Lung (tissue), 12 donors: ENCODE data around the gene C6orf118. TPM values are rescaled to one million over a fixed set of nuclear protein-coding genes. Genes with fewer than 3 reads are reported as not detected.
A peak's percentile ranks its signal among the peaks of the same experiment; 100 is the strongest.

ENCODE experiments used
- ATAC-seq: fragments of 200-7000 bp; cut with Tn5 transposase; one replicate; pipeline ENCODE4 v1.9.1; 2020; ENCODE audit warnings: moderate number of reproducible peaks; ENCODE audit not compliant: insufficient read depth, low FRiP score
- DNase-seq, 3 donors: peaks; one replicate each; pipeline ENCODE4 v3.0.0-alpha.2; 2013 to 2017
- H3K27ac ChIP-seq, 2 donors: one replicate each; pipeline ENCODE4 v1.5.1; 2013; ENCODE audit warnings: mild to moderate bottlenecking in 2 of 2, moderate library complexity in 2 of 2, control low read depth in 1 of 2, inconsistent platforms in 1 of 2, low read depth in 1 of 2, low read length in 1 of 2
- H3K27me3 ChIP-seq, 3 donors: one replicate each; pipeline ENCODE4 v1.5.1; 2013; ENCODE audit warnings: low read length in 2 of 3; ENCODE audit not compliant: control insufficient read depth in 3 of 3, insufficient read depth in 3 of 3
- H3K36me3 ChIP-seq, 4 donors: one replicate each; pipeline ENCODE4 v1.5.1; 2013; ENCODE audit warnings: low read length in 4 of 4, mild to moderate bottlenecking in 1 of 4, moderate library complexity in 1 of 4; ENCODE audit not compliant: control insufficient read depth in 4 of 4, insufficient read depth in 4 of 4
- H3K4me1 ChIP-seq, 5 donors: one replicate each; pipeline ENCODE4 v1.5.1; 2013; ENCODE audit warnings: low read length in 5 of 5, mild to moderate bottlenecking in 2 of 5, moderate library complexity in 1 of 5; ENCODE audit not compliant: control insufficient read depth in 5 of 5, insufficient read depth in 5 of 5
- H3K4me3 ChIP-seq: one replicate; pipeline ENCODE4 v1.5.1; 2013; ENCODE audit warnings: mild to moderate bottlenecking, control low read depth, moderate library complexity
- H3K9ac ChIP-seq, 2 donors: one replicate each; pipeline ENCODE4 v1.5.1; 2013; ENCODE audit warnings: low read length in 2 of 2, control low read depth in 1 of 2; ENCODE audit not compliant: insufficient read depth in 1 of 2
- H3K9me3 ChIP-seq, 4 donors: one replicate each; pipeline ENCODE4 v1.5.1; 2013; ENCODE audit warnings: low read length in 3 of 4, mild to moderate bottlenecking in 1 of 4, moderate library complexity in 1 of 4; ENCODE audit not compliant: control insufficient read depth in 4 of 4, insufficient read depth in 3 of 4
- WGBS, 2 donors: extraction: QIAGEN DNeasy Blood & Tissue Kit; methylation state at CpG; one replicate each; pipeline ENCODE4 v1.1.7; 2013; 5-methylcytosine and 5-hydroxymethylcytosine counted together
- polyA plus RNA-seq, 2 donors: library from polyadenylated mRNA; stranded (reverse); fragments of 200-250 nt; gene quantifications; one replicate each; pipeline ENCODE4 v1.2.1, GENCODE V29; 2013
- total RNA-seq, 2 donors: library from RNA; depleted of rRNA in 1 of 2; stranded (reverse); fragments of >200 nt in 1 of 2; gene quantifications; one replicate each; pipeline ENCODE4 v1.2.1, GENCODE V29; 2014 to 2021
- TF ChIP-seq, protein P1 (sequence below): IDR thresholded peaks from 2 replicates; pipeline ENCODE4 v1.5.1; 2012; ENCODE audit warnings: mild to moderate bottlenecking; ENCODE audit errors: control extremely low read depth, extremely low read depth
- donor health status: control.
- donor health status: control.
- donor health status: Bipolar disorder and iron deficiency.
- donor health status: healthy.
- donor health status: DM: yes; HTN: yes; CAD: no.

Gene C6orf118
- total and polyA plus RNA-seq, 4 donors, result 5.5 to 17.4 (median 9.6) TPM

DNA sequence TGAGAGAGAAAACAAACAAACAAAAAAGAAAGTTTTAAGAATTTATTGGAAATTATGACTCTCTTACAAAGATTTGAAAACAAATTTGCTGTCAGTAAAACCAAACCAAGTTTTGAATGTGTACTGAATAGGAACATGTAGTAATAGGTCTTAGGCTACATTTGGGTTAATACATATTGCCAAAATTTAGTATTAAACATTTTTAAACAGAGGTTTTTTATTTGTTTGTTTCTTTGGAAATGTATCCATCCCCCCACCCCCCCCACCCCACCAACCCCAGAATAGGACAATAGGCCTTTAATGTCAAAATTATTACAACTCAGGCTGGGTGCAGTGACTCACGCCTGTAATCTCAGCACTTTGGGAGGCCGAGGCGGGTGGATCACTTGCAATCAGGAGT lies 2.5 kb downstream of the C6orf118 start:
- ATAC-seq (no peak), DNase-seq (no peak)
- WGBS, 2 donors, result 85 to 96% methylated on average over 3 of the region's 3 CpGs
- H3K4me1 ChIP-seq, result peaks cover 0 to 6% (median 0%) of the 10 kb centered on the region in 5 donors
- no peaks in the 10 kb centered on the region for H3K27me3 ChIP-seq
- H3K4me3 ChIP-seq, result no peak overlapping the region
- H3K36me3 ChIP-seq, result no peaks in the 10 kb centered on the region
- H3K9ac ChIP-seq, result no peak overlapping the region
- TF ChIP-seq, protein P1, sequence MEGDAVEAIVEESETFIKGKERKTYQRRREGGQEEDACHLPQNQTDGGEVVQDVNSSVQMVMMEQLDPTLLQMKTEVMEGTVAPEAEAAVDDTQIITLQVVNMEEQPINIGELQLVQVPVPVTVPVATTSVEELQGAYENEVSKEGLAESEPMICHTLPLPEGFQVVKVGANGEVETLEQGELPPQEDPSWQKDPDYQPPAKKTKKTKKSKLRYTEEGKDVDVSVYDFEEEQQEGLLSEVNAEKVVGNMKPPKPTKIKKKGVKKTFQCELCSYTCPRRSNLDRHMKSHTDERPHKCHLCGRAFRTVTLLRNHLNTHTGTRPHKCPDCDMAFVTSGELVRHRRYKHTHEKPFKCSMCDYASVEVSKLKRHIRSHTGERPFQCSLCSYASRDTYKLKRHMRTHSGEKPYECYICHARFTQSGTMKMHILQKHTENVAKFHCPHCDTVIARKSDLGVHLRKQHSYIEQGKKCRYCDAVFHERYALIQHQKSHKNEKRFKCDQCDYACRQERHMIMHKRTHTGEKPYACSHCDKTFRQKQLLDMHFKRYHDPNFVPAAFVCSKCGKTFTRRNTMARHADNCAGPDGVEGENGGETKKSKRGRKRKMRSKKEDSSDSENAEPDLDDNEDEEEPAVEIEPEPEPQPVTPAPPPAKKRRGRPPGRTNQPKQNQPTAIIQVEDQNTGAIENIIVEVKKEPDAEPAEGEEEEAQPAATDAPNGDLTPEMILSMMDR, result no peak
- H3K27ac ChIP-seq, result no peak overlapping the region
- peaks cover 0 to 6% (median 0%) of the 10 kb centered on the region in 4 donors for H3K9me3 ChIP-seq

DNA sequence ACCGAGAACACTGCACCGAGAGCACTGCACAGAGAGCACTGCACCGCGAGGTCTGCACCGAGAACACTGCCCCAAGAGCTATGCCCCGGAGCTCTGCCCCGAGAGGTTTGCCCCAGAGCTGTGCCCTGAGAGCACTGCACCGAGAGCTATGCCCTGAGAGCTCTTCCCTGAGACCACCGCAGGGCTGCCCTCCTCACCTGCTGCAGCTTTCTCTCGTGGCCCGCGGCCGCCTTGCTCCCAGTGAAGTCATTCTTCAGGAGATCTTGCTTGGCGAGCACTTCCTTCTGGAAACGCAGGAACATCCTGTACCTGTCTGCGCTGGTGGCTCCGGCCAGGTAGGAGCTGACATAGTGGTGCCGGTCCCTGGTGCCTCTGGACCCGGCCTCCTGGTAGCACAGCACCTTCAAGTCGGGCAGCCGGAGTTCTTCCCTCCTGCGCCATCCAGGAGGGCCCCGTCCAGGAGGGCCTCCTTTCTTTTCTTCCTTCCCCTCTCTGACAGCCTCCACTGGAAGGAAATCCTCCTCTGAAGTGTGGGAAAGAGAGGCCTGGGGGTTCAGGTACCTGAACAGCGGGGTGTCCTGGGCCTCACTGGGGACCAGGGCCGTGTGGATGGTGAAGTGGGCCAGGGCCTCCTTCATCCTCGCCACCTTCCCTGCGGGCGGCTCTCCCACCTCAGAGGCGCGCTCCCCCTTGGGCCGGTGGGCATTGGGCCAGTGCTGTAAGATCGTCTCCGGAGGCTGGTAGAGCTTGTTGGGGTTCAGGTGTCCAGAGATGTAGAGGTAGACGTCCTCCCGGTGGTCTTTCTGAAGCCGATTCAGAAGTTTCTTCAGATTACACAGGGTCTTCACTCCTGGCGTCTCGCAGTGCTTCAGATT lies 7.8 kb downstream of the C6orf118 start:
- WGBS, 2 donors, result 94 to 96% methylated on average over 38 of the region's 38 CpGs
- TF ChIP-seq, protein P1, result no peak
- Histone ChIP-seq H3K36me3 (no peaks in the 10 kb centered on the region), H3K27me3 (no peaks in the 10 kb centered on the region), H3K27ac (no peak overlapping the region), H3K9me3 (peaks cover 0 to 15% (median 0%) of the 10 kb centered on the region in 4 donors), H3K4me3 (no peak overlapping the region), H3K4me1 (no peaks in the 10 kb centered on the region), H3K9ac (no peak overlapping the region)
- ATAC-seq (peak; percentile 27), DNase-seq (no peak)

DNA sequence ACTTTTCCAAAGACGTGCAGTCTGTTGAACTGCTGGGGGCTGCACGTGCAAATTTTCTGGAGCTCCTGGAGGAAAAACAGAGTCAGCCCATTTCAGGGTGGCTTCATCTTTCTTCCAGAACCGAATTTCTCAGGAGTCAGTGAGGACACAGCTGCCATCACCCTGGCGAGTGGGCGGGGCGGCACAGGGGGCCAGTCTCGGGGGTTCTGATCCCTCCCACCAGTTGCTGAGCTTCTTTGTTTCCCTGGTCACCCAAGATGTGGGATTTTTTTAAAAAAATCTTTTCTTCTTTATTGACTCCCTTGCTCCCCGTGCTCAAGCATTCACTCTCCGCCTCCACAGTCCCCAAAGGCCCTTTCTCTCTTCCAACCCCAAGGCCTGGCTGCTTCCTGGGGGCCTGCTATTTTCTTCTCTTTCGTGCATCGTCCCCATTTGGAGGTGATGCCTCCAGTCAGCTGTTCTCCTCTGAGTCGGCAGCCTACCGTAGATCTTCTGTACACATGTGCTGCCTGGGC lies 8.9 kb downstream of the C6orf118 start:
- DNase-seq (no peak), ATAC-seq (no peak)
- H3K27ac ChIP-seq, result no peak overlapping the region
- WGBS, 2 donors, result 80 to 86% methylated on average over 13 of the region's 13 CpGs
- peaks cover 0 to 15% (median 0%) of the 10 kb centered on the region in 4 donors for H3K9me3 ChIP-seq
- no peaks in the 10 kb centered on the region for H3K36me3 ChIP-seq
- H3K9ac ChIP-seq, result no peak overlapping the region
- TF ChIP-seq, protein P1, result no peak
- H3K4me1 ChIP-seq, result no peaks in the 10 kb centered on the region
- no peaks in the 10 kb centered on the region for H3K27me3 ChIP-seq
- no peak overlapping the region for H3K4me3 ChIP-seq
